WERI-Rb-1 (cell line): ENCODE measurements around the gene PREX1.

Experiments used
- DNase-seq: peaks from one replicate; pipeline ENCODE4 v3.0.0-alpha.2; 2020
- H3K27ac ChIP-seq: fragments of 250-450 bp; sonication (Bioruptor Pico); 2 replicates; pipeline ENCODE4 v1.5.1; 2020; ENCODE audit warnings: mild to moderate bottlenecking, moderate library complexity
- H3K27me3 ChIP-seq: fragments of 250-450 bp; sonication (Bioruptor Pico); 2 replicates; pipeline ENCODE4 v1.5.1; 2021; ENCODE audit warnings: mild to moderate bottlenecking, low read depth, moderate library complexity; ENCODE audit not compliant: insufficient read depth, severe bottlenecking
- H3K36me3 ChIP-seq: fragments of 250-450 bp; sonication (Bioruptor Pico); 2 replicates; pipeline ENCODE4 v1.5.1; 2020; ENCODE audit warnings: mild to moderate bottlenecking, moderate library complexity
- H3K4me3 ChIP-seq: 2 replicates; pipeline ENCODE4 v1.5.1; 2011; ENCODE audit warnings: low read depth, mild to moderate bottlenecking, control low read depth, low read length
- H3K9me3 ChIP-seq: fragments of 250-450 bp; sonication (Bioruptor Pico); 2 replicates; pipeline ENCODE4 v1.5.1; 2021; ENCODE audit warnings: mild to moderate bottlenecking, moderate library complexity; ENCODE audit not compliant: severe bottlenecking
- CTCF ChIP-seq: IDR thresholded peaks from 2 replicates; pipeline ENCODE4 v1.5.1; 2011; ENCODE audit warnings: low read depth, mild to moderate bottlenecking, control low read depth, inconsistent platforms, low read length

The PREX1 gene

GRCh38 chr20:48681873-48682426, 145.8 kb downstream of the PREX1 start:
- Histone ChIP-seq H3K4me3 (peak overlapping the region; percentile 28), H3K36me3 (peaks cover 30% of the 10 kb centered on the region), H3K27ac (peak overlapping the region; percentile 88), H3K27me3 (no peaks in the 10 kb centered on the region), H3K9me3 (no peaks in the 10 kb centered on the region)
- TF ChIP-seq CTCF: no peak
- no peak for DNase-seq

- no peak for DNase-seq
- H3K36me3 ChIP-seq: peaks cover 37% of the 10 kb centered on the region
- H3K9me3 ChIP-seq: no peaks in the 10 kb centered on the region
- TF ChIP-seq CTCF: no peak
- no peaks in the 10 kb centered on the region for H3K27me3 ChIP-seq
- H3K4me3 ChIP-seq: no peak overlapping the region
- peak overlapping the region; percentile 88; the same call in 1 of the 2 replicates for H3K27ac ChIP-seq
Observed at GRCh38 chr20:48681201-48681872, 146.5 kb downstream of the PREX1 start.

GRCh38 chr20:48680650-48681049, 147.1 kb downstream of the PREX1 start:
- no peak overlapping the region for H3K27ac ChIP-seq
- DNase-seq: no peak
- peaks cover 43% of the 10 kb centered on the region for H3K36me3 ChIP-seq
- H3K27me3 ChIP-seq: no peaks in the 10 kb centered on the region
- TF ChIP-seq CTCF: no peak
- no peak overlapping the region for H3K4me3 ChIP-seq
- no peaks in the 10 kb centered on the region for H3K9me3 ChIP-seq

GRCh38 chr20:48679599-48679998, 148.2 kb downstream of the PREX1 start:
- H3K9me3 ChIP-seq: no peaks in the 10 kb centered on the region
- DNase-seq: peak; percentile 43
- H3K27ac ChIP-seq: no peak overlapping the region
- H3K27me3 ChIP-seq: no peaks in the 10 kb centered on the region
- peaks cover 54% of the 10 kb centered on the region for H3K36me3 ChIP-seq
- H3K4me3 ChIP-seq: no peak overlapping the region
- no peak for TF ChIP-seq CTCF

GRCh38 chr20:48679011-48679410, 148.8 kb downstream of the PREX1 start:
- Histone ChIP-seq H3K36me3 (peaks cover 54% of the 10 kb centered on the region), H3K9me3 (no peaks in the 10 kb centered on the region)

More at GRCh38 chr20:48679011-48679410, 148.8 kb downstream of the PREX1 start:
- no peak for TF ChIP-seq CTCF
- Histone ChIP-seq H3K27me3 (no peaks in the 10 kb centered on the region), H3K27ac (no peak overlapping the region), H3K4me3 (no peak overlapping the region)
- no peak for DNase-seq
